Measurements from ENCODE around the gene PPL.

DNA sequence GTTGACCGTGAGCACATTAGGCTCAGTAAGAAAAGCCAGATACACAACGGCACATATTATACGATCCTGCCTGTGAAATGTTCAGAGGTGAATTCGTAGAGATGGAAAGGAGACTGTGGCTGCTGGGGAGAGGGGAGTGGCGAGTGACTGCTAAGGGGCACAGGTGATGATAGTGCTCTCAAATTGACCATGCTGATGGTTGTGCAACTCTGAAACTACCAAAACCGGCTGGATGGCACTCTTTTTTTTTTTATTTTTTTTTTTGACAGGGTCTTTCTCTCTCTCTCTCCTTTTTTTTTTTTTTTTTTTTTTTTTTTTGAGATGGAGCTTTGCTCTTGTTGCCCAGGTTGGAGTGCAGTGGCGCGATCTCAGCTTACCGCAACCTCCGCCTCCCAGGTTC lies 13.0 kb upstream of the PPL start:
- TF ChIP-seq, protein P1, sequence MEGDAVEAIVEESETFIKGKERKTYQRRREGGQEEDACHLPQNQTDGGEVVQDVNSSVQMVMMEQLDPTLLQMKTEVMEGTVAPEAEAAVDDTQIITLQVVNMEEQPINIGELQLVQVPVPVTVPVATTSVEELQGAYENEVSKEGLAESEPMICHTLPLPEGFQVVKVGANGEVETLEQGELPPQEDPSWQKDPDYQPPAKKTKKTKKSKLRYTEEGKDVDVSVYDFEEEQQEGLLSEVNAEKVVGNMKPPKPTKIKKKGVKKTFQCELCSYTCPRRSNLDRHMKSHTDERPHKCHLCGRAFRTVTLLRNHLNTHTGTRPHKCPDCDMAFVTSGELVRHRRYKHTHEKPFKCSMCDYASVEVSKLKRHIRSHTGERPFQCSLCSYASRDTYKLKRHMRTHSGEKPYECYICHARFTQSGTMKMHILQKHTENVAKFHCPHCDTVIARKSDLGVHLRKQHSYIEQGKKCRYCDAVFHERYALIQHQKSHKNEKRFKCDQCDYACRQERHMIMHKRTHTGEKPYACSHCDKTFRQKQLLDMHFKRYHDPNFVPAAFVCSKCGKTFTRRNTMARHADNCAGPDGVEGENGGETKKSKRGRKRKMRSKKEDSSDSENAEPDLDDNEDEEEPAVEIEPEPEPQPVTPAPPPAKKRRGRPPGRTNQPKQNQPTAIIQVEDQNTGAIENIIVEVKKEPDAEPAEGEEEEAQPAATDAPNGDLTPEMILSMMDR (IDR thresholded peaks at IDR 0.05): no peak
- no peak for TF ChIP-seq POLR2A (IDR thresholded peaks at IDR 0.05)

All from heart left ventricle (tissue), 13 donors.